Hematopoietic multipotent progenitor cell (in vitro differentiated cells): ENCODE results near the gene FAXC. TPM values are rescaled to one million over a fixed set of nuclear protein-coding genes. Genes with fewer than 3 reads are reported as not detected.

Source experiments
- total RNA-seq: library from RNA; depleted of rRNA; stranded (reverse); fragments of >200 nt; gene quantifications from one replicate; pipeline ENCODE4 v1.2.3, GENCODE V29; 2012

FAXC gene
- total RNA-seq, 1 donor: under 0.01 TPM

Other genes with a start within 250 kb of the FAXC start
- gene COQ3, start 44.5 kb upstream of the FAXC start, total RNA-seq: 1.3 TPM
- 103 TPM for gene PNISR, start 75.6 kb upstream of the FAXC start, total RNA-seq
- gene USP45, start 165.7 kb upstream of the FAXC start, total RNA-seq: 3.8 TPM
- 30.4 TPM for gene CCNC, start 219.0 kb upstream of the FAXC start, total RNA-seq